ENCODE measurements around the gene ABCD4.
A peak's percentile ranks its signal among the peaks of the same experiment; 100 is the strongest.

GRCh38 chr14:74237441-74237840 lies 65.3 kb downstream of the ABCD4 start:
- TF ChIP-seq RARB (CRISPR knock-in tag; IDR thresholded peaks at IDR 0.05) (no peak), MAX (IDR thresholded peaks at IDR 0.05) (no peak), USF2 (IDR thresholded peaks at IDR 0.05) (no peak), FOSL2 (IDR thresholded peaks at IDR 0.05) (no peak), FOSL2 (CRISPR knock-in tag; IDR thresholded peaks at IDR 0.05) (0 out of 2 replicates have a peak, but pooled peaks have one; percentile 4), MAZ (IDR thresholded peaks at IDR 0.05; ENCODE audit: borderline replicate concordance, low read depth, low read length) (no peak), RNF2 (IDR thresholded peaks at IDR 0.05; ENCODE audit: borderline replicate concordance, low read depth) (no peak), PHF8 (IDR thresholded peaks at IDR 0.05; ENCODE audit: borderline replicate concordance, low read depth) (no peak), NFE2L2 (conservative IDR thresholded peaks at IDR 0.05; ENCODE audit: low read length) (no peak)
- TF ChIP-seq, protein P1, sequence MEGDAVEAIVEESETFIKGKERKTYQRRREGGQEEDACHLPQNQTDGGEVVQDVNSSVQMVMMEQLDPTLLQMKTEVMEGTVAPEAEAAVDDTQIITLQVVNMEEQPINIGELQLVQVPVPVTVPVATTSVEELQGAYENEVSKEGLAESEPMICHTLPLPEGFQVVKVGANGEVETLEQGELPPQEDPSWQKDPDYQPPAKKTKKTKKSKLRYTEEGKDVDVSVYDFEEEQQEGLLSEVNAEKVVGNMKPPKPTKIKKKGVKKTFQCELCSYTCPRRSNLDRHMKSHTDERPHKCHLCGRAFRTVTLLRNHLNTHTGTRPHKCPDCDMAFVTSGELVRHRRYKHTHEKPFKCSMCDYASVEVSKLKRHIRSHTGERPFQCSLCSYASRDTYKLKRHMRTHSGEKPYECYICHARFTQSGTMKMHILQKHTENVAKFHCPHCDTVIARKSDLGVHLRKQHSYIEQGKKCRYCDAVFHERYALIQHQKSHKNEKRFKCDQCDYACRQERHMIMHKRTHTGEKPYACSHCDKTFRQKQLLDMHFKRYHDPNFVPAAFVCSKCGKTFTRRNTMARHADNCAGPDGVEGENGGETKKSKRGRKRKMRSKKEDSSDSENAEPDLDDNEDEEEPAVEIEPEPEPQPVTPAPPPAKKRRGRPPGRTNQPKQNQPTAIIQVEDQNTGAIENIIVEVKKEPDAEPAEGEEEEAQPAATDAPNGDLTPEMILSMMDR (IDR thresholded peaks at IDR 0.05) = no peak
